Activated CD8-positive, alpha-beta T cell treated with anti-CD3 and anti-CD28 coated beads for 36 hours (primary cell): ENCODE results near the gene SLC15A1. TPM values are rescaled to one million over a fixed set of nuclear protein-coding genes. Genes with fewer than 3 reads are reported as not detected.

Source experiments
- ATAC-seq: fragments of 200-7000 bp; cut with Tn5 transposase; one replicate; pipeline ENCODE4 v1.10.0; 2021; ENCODE audit warnings: mild to moderate bottlenecking, moderate library complexity
- CTCF ChIA-PET: fragments of 350-600 bp; sonication (Branson Sonifier 250); formaldehyde crosslinking; loops from one replicate; lab custom pipeline; 2021; ENCODE audit warnings: antibody characterized with exemption; lab: Charles Lee
- POLR2A ChIA-PET: fragments of 350-600 bp; sonication (Branson Sonifier 250); formaldehyde crosslinking; loops from one replicate; lab custom pipeline; 2021; ENCODE audit warnings: antibody characterized with exemption; lab: Charles Lee
- DNase-seq: peaks from one replicate; pipeline ENCODE4 v3.0.0-alpha.2; 2020
- H3K27ac Mint-ChIP-seq: one replicate; pipeline ENCODE4 v1.8.0; 2021; ENCODE audit warnings: mild to moderate bottlenecking, mixed read lengths
- H3K27me3 Mint-ChIP-seq: one replicate; pipeline ENCODE4 v1.8.0; 2021; ENCODE audit warnings: mixed read lengths
- H3K36me3 Mint-ChIP-seq: one replicate; pipeline ENCODE4 v1.8.0; 2021; ENCODE audit warnings: low read depth, mixed read lengths
- H3K4me1 Mint-ChIP-seq: one replicate; pipeline ENCODE4 v1.8.0; 2021; ENCODE audit warnings: low read depth, mixed read lengths
- H3K4me3 Mint-ChIP-seq: one replicate; pipeline ENCODE4 v1.8.0; 2021; ENCODE audit warnings: mild to moderate bottlenecking, moderate library complexity, mixed read lengths
- H3K9me3 Mint-ChIP-seq: one replicate; pipeline ENCODE4 v1.8.0; 2021; ENCODE audit warnings: mixed read lengths
- intact Hi-C: fragments of 100-400 bp; cut with micrococcal nuclease; formaldehyde crosslinking; loops from one replicate; pipeline ENCODE4 v1.10.0; 2022
- total RNA-seq, 2 experiments: library from RNA; stranded (reverse); gene quantifications; one replicate each; pipeline ENCODE4 v1.2.3, GENCODE V29; 2021
- TF ChIP-seq, protein P1 (sequence below): fragments of 200-600 bp; IDR thresholded peaks from one replicate; pipeline ENCODE4 v1.8.0; 2022; ENCODE audit warnings: antibody characterized with exemption, mild to moderate bottlenecking

Gene SLC15A1
- total RNA-seq, 2 experiments from 2014 or later = not detected

DNA sequence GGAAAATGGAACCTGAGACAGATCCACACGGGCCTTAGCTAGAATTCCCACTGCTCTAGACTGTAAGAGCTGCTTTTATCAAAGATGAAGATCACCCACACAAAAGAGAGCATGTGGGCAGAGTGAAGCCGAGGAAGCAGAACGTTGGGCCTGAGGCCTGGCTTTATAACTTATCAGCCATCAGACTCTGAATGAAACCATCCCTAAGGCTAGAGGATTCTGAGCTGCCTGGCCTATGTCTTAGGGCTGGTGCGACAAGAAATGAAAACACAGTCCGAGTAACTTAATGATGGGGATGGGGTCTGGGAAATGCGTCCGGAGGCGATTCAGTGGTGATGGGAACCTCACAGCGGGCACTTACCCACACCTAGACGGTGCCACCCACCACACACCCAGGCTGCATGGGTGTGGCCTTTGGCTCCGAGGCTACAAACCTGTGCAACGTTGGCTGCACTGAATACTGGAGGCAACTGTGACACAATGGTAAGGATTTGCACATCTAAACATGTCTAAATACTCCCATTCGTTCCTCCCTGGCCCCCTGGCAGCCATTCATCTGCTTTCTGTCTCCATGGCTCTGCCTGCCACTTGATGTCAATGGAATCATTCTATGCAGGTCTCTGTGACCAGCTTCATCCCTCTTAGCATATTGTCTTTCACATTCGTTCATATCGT lies 62.0 kb downstream of the SLC15A1 start:
- Mint-ChIP-seq H3K27me3 (no peaks in the 10 kb centered on the region), H3K4me3 (no peak overlapping the region), H3K36me3 (no peaks in the 10 kb centered on the region), H3K27ac (no peak overlapping the region), H3K9me3 (no peaks in the 10 kb centered on the region), H3K4me1 (no peaks in the 10 kb centered on the region)
- no peak for ATAC-seq
- CTCF ChIA-PET = interaction anchor here (1.5 kb wide), 1 partner anchor 17 kb away, joined by 6 read pairs; no protein-coding TSS in a partner anchor
- intact Hi-C loops = no loop called here
- no peak for DNase-seq
- TF ChIP-seq, protein P1, sequence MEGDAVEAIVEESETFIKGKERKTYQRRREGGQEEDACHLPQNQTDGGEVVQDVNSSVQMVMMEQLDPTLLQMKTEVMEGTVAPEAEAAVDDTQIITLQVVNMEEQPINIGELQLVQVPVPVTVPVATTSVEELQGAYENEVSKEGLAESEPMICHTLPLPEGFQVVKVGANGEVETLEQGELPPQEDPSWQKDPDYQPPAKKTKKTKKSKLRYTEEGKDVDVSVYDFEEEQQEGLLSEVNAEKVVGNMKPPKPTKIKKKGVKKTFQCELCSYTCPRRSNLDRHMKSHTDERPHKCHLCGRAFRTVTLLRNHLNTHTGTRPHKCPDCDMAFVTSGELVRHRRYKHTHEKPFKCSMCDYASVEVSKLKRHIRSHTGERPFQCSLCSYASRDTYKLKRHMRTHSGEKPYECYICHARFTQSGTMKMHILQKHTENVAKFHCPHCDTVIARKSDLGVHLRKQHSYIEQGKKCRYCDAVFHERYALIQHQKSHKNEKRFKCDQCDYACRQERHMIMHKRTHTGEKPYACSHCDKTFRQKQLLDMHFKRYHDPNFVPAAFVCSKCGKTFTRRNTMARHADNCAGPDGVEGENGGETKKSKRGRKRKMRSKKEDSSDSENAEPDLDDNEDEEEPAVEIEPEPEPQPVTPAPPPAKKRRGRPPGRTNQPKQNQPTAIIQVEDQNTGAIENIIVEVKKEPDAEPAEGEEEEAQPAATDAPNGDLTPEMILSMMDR = no peak
- POLR2A ChIA-PET = no interaction called here

DNA sequence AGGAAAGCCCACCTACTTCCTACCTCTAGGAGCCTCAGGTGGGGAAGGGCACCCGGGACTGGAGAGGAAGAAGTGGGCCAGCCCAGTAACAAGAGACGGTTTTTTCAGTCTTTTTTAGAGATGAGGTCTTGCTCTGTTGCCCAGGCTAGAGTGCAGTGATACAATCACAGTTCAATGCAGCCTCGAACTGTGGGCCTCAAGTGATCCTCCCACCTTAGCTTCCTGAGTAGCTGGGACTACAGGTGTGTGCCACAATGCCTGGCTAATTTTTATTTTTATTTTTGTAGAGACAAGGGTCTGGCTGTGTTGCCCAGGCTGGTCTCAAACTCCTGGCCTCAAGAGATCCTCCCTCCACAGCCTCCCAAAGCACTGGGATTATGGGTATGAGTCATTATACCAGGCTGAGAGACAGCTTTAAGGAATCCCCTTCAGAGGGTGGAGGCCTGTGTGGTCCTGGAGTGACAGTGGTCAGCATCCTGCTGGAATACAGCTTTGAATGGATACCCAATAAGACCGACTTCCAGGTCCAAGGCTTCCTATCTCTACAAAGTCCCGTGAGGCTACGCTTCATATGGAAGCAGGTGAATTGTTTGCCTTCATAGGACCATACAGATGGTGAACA lies 63.0 kb downstream of the SLC15A1 start:
- DNase-seq = no peak
- ChIA-PET CTCF (interaction anchor here (1.5 kb wide), 1 partner anchor 16 kb away, joined by 6 read pairs; no protein-coding TSS in a partner anchor), POLR2A (no interaction called here)
- Mint-ChIP-seq H3K27me3 (no peaks in the 10 kb centered on the region), H3K4me3 (no peak overlapping the region), H3K36me3 (no peaks in the 10 kb centered on the region), H3K4me1 (no peaks in the 10 kb centered on the region), H3K9me3 (no peaks in the 10 kb centered on the region), H3K27ac (no peak overlapping the region)
- TF ChIP-seq, protein P1 = no peak
- intact Hi-C loops = no loop called here
- no peak for ATAC-seq

DNA sequence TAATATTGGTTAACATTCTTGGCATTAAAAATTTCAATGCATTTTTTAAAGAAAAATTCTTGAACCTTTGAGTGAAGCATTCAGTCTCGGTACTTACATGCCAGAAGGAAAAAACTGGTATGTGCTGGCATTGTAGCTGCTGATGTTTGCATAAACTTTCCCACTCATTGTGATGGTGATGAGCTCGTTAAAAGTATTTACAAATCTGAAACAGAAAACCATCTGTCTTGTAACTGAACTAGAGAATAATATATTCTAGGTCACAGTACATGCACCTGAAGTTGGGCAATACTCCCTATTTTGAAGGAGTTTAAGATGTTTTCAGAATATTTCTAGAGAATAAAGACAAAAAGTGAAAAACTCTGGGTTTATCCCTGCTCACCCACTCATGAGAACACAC lies 64.1 kb downstream of the SLC15A1 start:
- H3K9me3 Mint-ChIP-seq = no peaks in the 10 kb centered on the region
- no peak for DNase-seq
- TF ChIP-seq, protein P1 = no peak
- no peaks in the 10 kb centered on the region for H3K27me3 Mint-ChIP-seq
- H3K4me1 Mint-ChIP-seq = no peaks in the 10 kb centered on the region
- CTCF ChIA-PET = no interaction called here
- H3K27ac Mint-ChIP-seq = no peak overlapping the region
- POLR2A ChIA-PET = no interaction called here
- ATAC-seq = no peak
- H3K36me3 Mint-ChIP-seq = no peaks in the 10 kb centered on the region
- H3K4me3 Mint-ChIP-seq = no peak overlapping the region
- intact Hi-C loops = no loop called here

DNA sequence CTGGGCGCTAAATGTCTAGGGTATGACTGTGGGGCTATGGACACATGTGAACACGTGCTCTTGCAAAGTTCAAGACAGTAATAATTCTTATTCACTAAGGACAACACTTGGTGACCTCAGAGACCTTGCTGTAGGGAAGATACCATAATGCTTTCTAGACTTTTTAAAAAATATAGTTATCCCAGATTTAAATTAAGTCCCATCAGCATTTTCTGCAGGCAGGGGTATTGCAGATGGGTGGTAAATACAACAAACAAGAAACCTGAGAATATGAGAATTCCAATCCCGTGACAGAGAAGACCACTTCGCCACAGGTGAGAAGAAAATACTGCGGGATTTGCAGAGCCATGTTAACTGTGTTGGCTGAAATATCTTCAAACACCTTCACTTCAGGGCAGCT lies 65.2 kb downstream of the SLC15A1 start:
- intact Hi-C loops = no loop called here
- ATAC-seq (no peak), DNase-seq (no peak)
- H3K4me1 Mint-ChIP-seq = no peaks in the 10 kb centered on the region
- no peaks in the 10 kb centered on the region for H3K36me3 Mint-ChIP-seq
- H3K4me3 Mint-ChIP-seq = no peak overlapping the region
- TF ChIP-seq, protein P1 = no peak
- H3K27me3 Mint-ChIP-seq = no peaks in the 10 kb centered on the region
- H3K27ac Mint-ChIP-seq = no peak overlapping the region
- no peaks in the 10 kb centered on the region for H3K9me3 Mint-ChIP-seq
- ChIA-PET CTCF (interaction anchor here (1.5 to 1.6 kb wide), 2 partner anchors 14 to 16 kb away, joined by 3 to 5 read pairs; no protein-coding TSS in a partner anchor), POLR2A (no interaction called here)

GRCh38 chr13:98686270-98686669 lies 66.2 kb downstream of the SLC15A1 start:
- TF ChIP-seq, protein P1 = no peak
- H3K27ac Mint-ChIP-seq = no peak overlapping the region

More at GRCh38 chr13:98686270-98686669, 66.2 kb downstream of the SLC15A1 start:
- H3K4me1 Mint-ChIP-seq = no peaks in the 10 kb centered on the region
- H3K9me3 Mint-ChIP-seq = no peaks in the 10 kb centered on the region
- ATAC-seq (no peak), DNase-seq (no peak)
- H3K36me3 Mint-ChIP-seq = no peaks in the 10 kb centered on the region
- peaks cover 1% of the 10 kb centered on the region for H3K27me3 Mint-ChIP-seq
- H3K4me3 Mint-ChIP-seq = no peak overlapping the region
- CTCF ChIA-PET = interaction anchor here (1.5 to 1.6 kb wide), 2 partner anchors 13 to 17 kb away, joined by 3 to 5 read pairs; no protein-coding TSS in a partner anchor
- intact Hi-C loops = no loop called here
- POLR2A ChIA-PET = no interaction called here
